COLO829 (cell line): ENCODE data around the gene COL4A2.
"Not testable (repeated sequence)": the region's sequence is repeated elsewhere in the genome, so short reads cannot be mapped to it uniquely, and the experiment has no call there.

ENCODE experiments used
- DNase-seq: peaks from one replicate; pipeline ENCODE4 v3.0.0; 2012; ENCODE audit warnings: low spot score

The COL4A2 gene

DNA sequence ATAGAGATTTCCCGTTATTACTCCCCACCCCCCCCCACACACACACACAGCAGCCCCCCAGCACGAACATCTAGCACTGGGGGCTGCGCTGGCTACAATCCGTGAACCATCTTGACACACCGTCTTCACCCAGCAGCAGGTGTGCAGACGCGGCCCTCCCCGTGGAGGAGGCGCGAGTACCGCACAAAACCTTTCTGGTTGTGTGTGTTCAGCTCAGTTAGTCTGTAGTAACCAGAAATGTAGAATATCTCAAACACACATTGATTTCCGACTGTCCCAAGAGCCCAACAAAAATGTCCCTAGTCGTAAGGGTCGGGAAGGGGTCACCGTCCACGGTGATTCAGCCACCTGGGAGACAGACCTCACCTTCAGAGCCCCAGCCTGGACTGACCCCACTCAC lies 131.7 kb downstream of the COL4A2 start:
- DNase-seq = no peak

DNA sequence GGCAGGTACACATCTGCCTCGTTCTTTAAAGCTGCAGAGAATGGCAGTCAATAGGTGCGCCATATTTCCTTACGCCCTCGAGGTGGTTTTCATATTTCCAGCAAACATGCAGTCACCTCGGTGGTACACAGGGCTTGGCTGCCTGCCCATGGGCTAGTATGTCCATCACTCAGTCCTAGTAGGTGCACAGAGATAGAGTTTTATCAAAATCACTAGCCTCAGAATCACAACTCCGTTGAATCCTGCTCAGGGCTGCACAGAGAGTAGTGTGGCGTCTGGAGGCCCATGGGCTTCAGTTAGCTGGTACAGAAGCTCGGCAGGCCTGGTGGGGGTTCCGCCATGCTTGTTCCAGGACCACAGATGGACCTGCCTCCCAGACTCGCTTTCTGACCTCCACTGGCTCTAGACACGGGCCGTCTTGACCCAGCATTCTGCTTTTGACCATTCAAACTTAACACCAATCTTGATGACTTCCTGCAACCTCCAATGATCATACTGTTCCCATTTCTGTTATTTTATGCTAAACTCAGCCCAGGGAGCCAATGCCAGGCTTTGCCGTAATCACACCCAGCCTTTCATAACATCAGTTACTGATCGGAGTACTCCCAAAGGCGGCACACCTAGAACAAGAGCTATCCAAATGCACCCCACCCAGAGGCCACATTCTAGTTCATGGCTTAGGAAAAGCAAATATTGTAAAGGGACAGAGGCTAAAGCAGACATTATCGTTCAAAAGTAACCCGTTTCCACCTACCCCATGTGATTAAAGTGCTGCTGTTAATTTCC lies 134.1 kb downstream of the COL4A2 start:
- no peak for DNase-seq

DNA sequence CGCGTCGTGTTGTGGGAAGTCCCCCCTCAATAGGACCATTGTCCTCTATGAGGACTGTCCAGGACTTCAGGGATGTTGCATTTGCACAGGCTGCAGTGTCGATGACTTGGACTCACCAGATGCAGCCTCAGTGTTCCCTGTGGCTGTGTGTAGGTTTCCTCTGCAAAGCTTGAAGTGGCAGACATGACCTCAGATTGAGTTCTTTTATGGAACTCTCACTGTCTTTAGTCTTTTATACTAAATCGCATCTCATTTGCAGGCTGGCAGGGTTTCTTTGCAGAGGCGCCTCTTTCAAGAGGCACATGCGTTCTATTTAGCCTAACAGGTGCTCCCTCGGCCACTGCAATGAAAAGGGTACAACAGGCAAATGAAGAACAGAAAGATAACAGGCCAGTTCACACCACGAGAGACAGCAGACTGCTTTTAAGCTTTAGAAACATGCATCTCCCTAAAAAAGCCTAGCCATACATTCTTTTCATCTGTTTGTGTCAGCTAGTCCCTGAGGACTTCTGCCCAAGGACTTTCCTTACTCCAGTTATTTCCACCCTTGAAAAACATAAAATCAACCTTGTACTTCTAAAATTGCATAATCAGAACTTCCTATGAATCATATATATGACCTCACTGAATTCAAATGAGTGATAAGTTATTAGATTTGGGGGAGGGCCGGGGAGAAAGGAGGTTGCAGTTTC lies 136.0 kb downstream of the COL4A2 start:
- DNase-seq = peak; percentile 28

DNA sequence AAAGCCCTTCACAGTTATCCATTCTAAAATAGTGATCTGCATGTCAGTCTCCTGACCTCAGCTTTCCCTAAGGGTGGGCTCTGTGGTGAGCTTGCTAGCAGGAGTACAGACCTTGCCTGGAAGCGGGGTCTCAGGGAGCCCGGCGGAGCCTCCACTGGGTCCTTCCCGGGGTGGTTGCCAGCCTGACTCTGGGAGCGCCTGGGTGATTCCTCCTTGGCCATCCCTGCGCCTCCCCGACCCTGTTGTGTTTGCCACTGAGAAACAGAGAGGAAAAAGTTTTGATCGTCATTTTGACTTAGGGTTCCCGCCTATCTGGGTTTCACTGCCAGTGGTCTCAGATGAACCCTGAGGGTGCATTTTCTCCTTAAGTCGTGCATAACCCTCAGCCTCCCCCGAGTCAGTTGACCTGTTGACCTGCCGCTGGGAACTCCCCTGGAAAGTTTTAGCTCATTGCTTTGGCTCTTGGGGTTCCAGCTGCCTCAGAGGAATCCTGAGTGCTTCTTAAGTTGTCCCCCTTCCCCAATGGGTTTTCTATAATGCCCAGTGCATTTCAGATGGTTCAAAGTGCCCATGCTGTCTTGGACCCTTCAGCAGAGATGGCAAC lies 136.6 kb downstream of the COL4A2 start:
- no peak for DNase-seq

DNA sequence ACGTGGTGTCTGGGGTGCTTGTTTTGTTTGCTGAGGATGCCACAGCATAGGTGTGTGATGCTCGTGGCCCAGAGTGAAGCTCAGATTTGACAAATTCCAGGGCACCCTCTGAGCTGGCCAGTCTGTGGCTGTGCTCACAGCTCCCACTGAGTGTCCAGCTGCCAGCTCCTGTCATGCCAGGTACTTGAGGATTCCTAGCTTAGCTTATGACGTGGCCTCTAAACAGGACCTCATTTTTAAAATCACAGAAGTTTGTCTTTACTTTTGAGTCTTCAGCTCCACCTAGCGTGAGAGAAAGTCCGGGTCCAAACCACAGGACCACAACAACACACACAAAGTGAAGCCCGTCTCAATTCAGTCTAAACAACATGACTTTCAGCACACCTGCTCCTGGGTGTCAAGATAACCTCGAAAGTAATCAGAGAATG lies 137.2 kb downstream of the COL4A2 start:
- no peak for DNase-seq

DNA sequence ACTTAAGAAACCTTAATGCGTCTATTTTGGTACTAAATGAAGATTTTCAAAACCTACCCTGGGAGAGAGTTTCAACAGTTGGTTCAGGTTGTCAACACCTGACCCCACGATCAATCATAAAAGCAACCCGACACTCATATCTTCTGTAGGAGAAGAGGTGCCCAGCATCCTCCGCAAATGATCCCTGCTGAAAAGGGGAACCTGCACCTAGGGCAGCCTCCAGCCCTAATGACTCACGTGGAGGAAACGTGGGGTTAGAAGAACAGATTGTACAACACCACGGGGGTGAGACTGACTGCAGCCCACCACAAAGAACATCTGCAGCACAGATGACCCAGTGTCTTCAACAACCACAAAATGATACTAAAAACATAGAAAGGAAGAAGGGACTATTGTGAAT lies 138.1 kb downstream of the COL4A2 start:
- no peak for DNase-seq

DNA sequence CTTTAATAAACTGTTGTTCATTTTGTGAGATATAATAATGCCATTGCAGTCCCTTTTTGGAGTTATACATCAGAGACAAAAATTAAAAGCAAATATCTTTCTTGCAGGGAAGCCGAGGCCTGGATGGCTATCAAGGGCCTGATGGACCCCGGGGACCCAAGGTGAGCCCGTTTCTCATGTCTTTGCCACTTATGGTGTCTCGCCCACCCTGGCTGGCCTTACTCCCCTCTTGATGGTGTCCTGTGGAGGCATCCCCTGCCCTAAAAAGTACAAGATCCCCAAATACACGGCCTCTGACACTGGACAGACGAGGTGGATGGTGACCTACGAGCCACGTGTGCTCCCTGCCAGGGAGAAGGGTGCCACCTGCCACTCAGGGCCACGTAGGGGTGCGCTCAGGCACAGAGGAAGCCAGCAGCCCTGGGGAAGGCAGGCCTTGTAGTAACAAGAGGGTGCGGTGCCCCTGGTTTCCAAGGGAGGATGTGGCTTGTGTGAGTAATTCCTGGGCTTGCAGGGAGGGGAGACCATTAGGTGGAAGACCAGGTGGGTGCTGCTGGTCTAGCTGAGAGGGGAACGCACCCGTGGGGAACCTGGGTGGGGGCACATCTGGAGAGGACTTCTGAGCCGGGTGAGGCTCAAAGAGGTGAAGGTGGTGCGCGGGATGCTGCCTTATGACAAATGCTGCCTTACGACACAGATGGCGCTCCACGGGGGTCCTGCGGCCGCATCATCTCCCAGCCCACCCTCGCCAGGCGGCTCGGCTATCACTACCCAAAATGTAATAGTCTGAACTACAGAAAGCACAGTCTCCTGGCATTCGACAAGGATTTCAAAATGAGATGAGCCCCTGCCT lies 138.9 kb downstream of the COL4A2 start:
- DNase-seq = no peak

DNA sequence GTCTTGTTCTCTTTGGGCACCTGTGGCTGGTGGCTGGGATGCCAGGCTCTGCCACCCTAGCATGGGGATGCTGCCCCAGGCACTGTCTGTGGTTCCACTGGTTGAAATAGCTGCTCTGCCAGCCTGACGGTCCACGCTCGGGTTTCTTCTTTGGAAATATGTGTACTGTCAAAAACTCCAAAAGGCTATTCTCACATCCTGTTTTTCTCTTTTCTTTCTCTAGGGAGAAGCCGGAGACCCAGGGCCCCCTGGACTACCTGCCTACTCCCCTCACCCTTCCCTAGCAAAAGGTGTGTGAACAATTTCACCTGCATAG lies 139.4 kb downstream of the COL4A2 start:
- DNase-seq = no peak

DNA sequence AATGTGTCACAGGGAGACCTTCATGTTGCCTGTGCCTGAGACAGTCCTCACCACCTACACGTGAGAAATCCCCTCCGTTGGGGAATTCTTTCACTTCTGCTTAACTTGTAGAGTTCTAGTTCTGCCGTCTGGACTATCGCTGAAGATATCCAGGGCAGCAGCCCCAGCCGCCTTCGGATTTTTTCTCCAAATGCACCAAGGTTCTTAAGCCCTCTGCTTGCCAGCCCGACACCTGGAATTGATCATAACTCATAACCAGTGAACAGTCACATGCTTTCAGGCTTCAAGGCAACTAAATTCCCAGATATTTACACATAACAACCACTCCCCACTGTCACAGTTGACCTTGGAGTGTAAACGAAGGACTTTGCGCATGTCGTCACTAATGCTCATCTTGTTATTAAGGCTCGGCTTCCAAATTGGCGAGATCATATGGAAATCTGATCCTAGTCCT lies 140.0 kb downstream of the COL4A2 start:
- no peak for DNase-seq

DNA sequence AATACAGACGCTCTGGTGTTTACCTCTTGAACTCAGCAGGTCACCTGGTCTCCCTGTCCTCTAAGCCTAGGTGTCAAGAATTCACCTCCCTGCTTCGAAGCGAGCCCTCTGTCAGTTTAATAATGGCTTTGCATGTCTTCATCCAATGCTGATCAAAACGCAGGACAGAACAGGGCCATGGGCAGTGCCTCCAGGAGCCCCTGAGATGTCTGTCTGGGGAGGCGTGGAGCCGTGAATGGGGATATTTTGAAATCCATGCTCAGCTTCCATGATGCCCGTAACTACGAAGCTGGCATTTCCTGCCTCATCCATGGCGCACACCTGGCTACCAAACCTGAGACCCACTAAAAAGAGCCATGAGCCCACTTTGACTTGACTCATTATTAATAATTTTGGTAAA lies 140.7 kb downstream of the COL4A2 start:
- DNase-seq = no peak

DNA sequence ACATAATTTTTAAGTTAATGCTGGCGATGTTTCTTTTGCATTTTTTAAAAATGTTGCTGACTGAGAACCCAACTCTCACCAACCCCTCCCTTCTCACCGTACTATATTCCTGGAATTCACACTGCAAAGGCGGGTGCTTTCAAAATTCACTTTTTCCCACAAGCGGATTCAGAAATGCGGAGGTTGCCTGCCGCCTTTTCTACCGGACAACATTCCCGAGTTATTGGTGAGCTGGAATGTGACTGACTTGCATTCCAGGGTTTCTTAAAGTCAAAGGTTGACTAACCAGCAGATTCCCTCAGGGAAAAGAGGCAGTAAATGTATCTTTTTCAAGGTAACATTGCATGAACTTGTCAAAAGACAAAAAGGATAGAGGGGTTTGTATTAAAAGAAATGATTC lies 141.1 kb downstream of the COL4A2 start:
- no peak for DNase-seq

DNA sequence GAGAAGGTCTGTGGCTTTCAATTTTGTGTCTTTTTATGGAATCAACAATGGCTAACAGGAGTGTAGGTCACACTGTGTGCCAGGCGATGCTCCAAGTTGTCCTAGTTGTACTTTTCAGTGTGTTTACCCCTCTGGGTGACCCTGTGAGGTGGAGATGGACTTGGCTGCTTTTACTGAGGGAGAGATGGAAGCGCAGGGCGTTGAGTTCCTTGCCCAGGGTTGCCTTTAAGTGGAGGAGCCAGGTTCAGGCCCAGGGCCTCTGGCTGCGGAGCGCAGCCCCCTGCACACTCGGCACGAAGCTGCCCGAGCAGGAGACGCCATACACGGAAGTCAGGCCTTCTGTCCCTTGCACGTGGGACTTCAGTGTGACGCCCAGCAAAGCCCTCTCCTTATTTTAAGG lies 141.6 kb downstream of the COL4A2 start:
- DNase-seq = no peak

DNA sequence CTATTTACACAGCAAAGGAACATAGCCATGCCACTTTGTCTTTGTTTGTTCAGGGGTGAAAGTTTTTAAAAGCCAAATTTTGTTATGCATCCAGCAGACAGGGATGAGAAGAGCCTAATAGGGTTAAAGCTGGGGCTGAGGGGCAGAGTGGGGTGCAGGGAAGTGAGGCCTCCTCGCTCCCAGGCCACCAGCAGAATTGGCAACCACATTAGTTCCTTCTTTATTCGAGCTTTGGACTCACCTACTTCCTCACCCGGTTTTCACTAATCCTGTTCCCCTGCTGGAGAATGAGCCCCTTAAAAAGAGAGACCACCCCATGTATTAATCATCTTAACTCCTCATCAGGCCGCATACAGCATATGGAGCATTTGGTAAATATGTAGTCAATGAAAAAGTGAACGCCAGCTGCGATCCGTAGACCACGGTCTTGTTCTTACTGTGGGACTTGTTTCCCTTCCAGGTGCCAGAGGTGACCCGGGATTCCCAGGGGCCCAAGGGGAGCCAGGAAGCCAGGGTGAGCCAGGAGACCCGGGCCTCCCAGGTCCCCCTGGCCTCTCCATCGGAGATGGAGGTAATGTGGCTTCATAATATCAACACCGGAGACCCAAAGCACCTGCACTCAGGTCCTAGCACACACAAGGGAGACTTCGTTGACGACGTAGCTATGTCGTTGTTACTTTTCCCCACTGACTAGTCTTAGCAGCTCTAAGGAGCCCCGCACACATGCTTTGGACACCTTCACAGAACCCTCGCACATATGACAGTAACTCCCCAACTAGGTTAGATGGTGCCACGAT lies 142.3 kb downstream of the COL4A2 start:
- no peak for DNase-seq

DNA sequence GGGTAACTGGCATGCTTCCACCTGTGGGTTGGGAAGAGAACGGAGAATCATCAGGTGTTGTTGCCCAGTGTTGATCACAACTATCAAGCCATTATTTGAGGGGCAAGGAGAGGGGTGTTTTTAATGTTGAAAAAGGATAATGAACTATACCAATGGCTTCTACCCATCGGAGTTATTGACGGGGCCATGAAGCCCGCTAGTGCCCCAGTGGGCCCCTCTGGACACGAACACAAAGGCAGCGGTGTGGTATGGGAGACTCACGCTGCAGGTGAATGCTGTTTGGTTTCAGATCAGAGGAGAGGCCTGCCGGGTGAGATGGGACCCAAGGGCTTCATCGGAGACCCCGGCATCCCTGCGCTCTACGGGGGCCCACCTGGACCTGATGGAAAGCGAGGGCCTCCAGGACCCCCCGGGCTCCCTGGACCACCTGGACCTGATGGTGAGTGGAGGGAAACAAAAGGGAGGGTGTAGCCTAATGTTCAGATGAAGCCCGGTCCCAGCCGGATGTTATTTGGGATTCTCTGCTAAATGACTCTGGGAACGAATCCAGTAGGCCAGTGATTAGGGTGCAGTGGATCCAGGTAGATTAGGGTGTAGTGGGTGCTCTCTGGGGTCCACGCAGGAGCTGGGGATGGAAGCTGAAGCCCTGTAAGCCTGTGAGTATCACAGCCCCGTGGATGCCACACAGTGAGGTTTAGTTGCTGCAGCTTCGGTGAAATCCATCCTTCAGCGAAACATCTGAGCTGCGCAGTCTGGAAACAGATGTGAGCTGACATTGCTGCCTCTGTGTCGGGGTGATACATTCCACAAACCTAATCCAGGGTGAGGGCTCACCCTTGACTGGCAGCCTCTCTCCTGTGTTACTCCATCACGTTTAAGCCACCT lies 143.2 kb downstream of the COL4A2 start:
- DNase-seq = no peak

DNA sequence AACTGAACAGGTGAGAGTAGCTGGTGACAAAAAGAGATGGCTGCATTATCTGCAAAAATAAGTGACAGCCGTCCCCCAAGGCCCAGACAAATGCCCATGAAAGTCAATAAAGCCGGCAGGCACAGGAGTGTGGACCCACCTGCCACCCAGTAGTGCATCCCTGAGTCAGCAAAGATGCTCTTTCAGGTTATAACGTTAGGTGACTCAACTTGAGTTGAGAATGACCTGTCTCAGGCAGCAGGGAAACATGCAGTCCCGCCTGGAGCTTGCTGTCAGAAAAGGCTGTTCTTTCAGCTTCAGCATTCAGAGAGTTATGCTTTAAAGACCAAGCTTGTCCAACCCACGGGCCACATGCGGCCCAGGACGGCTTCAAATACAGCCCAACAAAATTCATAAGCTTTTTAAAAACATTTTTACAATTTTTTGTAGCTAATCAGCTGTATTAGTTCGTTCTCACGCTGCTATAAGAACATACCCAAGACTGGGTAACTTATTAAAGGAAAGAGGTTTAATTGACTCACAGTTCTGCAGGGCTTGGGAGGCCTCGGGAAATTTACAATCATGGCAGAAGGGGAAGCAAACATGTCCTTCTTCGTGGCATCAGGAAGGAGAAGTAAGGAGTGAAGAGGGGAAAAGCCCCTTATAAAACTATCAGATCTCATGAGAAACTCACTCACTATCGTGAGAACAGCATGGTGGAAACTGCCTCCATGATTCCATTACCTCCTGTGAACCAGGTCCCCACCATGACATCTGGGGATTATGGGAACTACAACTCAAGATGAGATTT lies 144.1 kb downstream of the COL4A2 start:
- DNase-seq = no peak

DNA sequence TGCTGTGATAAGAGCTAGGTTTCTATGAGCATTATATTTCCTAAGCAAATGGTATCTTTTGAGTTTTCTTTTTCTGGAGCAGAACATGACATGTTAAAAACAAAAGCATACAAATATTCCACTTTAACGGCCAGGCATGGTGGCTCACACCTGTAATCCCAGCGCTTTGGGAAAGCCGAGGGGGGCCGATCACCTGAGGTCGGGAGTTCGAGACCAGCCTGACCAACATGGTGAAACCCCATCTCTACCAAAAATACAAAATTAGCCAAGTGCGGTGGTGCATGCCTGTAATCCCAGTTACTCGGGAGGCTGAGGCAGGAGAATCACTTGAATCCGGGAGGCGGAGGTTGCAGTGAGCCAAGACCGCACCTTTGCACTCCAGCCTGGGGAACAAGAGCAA lies 146.0 kb downstream of the COL4A2 start:
- DNase-seq = not testable (repeated sequence)

DNA sequence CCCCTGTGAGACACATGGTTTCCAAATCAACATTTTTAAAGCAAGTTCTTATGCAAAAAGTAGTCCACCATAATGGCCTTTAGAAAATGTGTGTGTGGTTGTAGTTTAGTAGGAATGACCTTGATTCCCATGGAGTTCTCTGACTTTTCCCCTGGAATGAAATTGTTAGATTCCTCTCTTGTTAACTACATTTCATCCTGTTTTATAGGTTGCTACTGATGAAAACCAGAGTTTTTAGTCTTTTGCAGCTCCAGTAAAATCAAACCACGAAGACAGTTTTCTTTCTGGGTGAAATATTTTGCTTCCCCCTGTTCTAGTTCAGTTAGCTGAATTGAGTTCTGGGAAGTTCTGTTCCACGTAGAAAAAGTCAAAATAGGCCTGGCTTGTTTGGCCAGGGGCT lies 146.7 kb downstream of the COL4A2 start:
- no peak for DNase-seq

DNA sequence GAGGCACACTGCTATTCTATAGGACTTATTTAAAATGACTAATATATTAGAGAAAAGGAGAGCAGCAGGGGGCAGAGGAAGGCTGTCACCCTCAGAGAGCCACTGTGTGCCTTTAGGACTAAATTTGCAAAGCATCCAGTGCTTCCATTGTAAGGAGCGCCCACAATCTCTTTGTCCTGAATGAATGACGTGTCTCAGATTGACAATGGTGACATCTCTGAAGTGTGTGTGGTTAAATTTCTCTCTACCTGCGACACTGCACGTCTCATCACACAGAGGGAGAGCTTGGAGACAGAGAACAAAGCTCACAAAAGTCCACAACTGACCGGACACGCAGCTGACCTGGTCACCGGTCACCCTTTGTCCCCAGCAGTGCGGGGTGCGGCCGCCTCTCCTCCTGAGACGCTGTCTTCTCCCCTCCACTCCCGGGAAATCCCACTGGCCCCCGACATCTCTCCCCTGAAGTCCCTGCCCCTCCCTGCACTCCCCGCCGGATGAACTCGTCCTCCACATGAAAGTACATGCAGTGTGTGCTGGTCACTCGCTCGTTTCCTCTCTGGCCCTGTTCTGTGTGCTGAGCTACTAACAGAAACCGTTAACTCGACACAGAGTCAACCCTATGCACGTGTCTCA lies 147.3 kb downstream of the COL4A2 start:
- no peak for DNase-seq

DNA sequence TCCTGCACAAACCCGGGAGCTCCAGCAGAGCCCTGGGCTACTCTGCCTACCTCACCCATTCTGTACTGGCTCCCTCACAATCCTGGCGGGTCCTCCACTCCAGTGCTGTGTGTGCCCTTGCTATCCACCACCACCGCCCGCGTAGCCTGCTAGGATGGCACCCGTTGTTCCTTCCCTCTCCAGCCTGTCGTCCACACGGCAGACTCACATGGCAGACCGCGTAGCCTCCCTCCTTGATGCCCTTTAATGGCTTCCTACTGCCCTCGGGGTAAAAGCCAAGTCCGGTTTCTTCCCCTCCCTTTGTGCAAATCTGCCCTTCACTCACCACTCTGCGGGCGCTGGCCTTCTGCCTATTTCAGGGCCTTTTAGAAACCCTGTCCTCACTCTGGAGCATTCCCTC lies 147.9 kb downstream of the COL4A2 start:
- no peak for DNase-seq
